ENCODE data around the gene NPM3. TPM values are rescaled to one million over a fixed set of nuclear protein-coding genes. Genes with fewer than 3 reads are reported as not detected.

The NPM3 gene
- total RNA-seq, 6 experiments from 2014 or later = 51.8 to 64.6 (median 54.8) TPM

DNA sequence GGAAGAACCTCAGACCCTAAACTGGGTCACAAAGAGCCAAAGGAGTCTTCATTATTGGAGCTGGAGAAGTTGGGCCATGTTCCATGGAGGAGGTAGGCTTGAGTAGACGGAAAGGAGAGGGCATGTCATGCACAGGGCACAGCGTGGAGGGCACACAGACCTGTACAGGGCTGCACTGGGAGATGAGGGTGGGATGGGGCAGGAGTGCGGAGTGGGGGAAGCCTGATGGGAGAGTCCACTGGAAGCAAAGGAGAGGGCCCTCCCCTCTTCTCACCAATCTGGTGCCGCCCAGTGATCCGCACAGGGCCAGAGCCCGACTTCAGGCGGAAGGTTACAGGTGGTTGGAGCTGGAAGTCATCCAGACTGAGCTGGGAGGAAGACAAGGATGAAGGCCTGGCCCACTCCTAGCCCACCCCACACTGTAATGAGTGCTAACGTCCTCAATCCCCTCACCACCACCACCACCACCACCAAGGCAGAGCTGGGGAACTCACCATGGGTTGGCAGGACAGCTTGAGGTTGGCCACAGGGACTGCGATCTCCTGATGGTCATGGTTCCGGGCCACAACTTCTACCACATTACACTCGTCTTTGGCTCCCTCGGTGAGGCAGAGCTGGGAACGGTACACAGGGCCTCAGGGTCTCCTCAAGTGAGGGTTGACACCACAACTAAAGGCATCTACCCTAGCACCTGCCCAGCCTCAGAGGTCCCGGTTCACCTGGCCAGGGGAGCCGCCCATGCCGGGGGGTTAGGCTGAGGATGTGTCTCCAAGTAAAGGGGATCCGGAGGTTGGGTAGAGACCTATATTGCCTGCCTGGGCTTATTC, 1.0 kb downstream of the NPM3 start:
- TF ChIP-seq, protein P1, sequence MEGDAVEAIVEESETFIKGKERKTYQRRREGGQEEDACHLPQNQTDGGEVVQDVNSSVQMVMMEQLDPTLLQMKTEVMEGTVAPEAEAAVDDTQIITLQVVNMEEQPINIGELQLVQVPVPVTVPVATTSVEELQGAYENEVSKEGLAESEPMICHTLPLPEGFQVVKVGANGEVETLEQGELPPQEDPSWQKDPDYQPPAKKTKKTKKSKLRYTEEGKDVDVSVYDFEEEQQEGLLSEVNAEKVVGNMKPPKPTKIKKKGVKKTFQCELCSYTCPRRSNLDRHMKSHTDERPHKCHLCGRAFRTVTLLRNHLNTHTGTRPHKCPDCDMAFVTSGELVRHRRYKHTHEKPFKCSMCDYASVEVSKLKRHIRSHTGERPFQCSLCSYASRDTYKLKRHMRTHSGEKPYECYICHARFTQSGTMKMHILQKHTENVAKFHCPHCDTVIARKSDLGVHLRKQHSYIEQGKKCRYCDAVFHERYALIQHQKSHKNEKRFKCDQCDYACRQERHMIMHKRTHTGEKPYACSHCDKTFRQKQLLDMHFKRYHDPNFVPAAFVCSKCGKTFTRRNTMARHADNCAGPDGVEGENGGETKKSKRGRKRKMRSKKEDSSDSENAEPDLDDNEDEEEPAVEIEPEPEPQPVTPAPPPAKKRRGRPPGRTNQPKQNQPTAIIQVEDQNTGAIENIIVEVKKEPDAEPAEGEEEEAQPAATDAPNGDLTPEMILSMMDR (IDR thresholded peaks at IDR 0.05) = no peak
- Mint-ChIP-seq H3K9me3 (no peaks in the 10 kb centered on the region; the same call in 1 of the 2 replicates), H3K27ac (peak overlapping the region; percentile 94), H3K36me3 (ENCODE audit: low read depth) (peaks cover 7% of the 10 kb centered on the region), H3K27me3 (ENCODE audit: insufficient read depth) (peaks cover 9% of the 10 kb centered on the region), H3K4me1 (ENCODE audit: low read depth) (peaks cover 51% of the 10 kb centered on the region), H3K4me3 (peak overlapping the region; percentile 98)
- DNase-seq = no peak

DNA sequence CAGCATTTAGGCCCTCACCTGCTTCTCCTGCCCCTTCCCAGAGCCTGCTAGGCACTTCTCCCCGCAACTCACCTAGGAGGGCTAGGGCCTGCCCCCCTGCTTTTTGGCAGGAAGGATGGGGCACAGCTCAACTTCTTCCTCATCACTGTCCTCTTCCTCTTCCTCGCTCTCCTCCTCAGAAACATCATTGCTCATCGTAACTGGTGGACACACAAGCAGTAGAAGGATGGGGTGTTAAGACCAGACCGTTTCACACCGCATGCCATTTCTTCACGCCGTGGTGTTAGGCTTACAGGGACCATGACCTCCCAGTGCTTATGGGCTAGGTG, 1.6 kb downstream of the NPM3 start:
- Mint-ChIP-seq H3K4me1 (ENCODE audit: low read depth) (peaks cover 51% of the 10 kb centered on the region), H3K9me3 (no peaks in the 10 kb centered on the region; the same call in 1 of the 2 replicates), H3K4me3 (peak overlapping the region; percentile 98), H3K27ac (peak overlapping the region; percentile 94), H3K36me3 (ENCODE audit: low read depth) (peaks cover 5% of the 10 kb centered on the region; the same call in 1 of the 2 replicates), H3K27me3 (ENCODE audit: insufficient read depth) (peaks cover 15% of the 10 kb centered on the region)
- TF ChIP-seq, protein P1 (IDR thresholded peaks at IDR 0.05) = no peak
- no peak for DNase-seq

DNA sequence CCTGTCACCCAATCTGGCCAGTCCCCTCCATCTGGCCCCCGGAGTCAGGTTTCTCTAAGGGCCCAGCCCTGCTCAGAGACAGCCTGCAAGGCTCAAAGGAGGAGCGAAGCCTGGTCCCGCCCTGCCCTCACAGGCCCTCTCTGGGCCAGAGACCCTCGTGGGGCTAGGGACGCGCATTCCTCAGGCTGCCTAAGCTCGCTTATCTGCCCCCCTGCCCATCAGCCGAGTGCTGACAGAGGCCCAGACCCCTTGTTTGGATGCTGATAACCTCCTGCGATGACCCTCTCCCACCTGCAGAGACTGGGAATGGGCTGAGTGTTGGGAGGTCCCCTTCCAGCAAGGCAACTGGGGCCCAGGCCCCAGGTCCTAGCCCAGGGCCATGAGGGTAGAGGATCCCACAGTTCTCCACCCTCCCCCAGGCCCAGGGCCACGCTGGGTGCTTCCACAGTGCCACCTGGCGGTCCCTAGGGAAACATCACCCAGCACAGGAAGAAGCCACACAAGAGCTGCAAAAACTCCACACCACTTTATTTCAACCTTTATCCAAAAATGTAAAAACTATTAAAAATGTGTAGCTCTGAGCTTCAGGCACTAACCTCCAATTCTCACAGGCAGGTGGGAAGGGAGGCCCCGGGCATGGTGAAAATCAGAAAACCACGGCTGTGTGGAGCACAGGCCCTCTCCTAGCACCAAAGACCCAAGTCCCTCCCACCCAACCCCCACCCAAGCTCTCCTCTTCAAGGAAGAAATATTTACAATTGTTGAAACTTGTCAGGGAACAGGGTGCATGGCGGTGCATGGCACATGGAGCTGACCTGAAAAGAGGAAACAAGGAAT, 2.2 kb downstream of the NPM3 start:
- Mint-ChIP-seq H3K27me3 (ENCODE audit: insufficient read depth) (peaks cover 16% of the 10 kb centered on the region), H3K4me1 (ENCODE audit: low read depth) (peaks cover 51% of the 10 kb centered on the region), H3K4me3 (peak overlapping the region; percentile 98; the same call in 1 of the 2 replicates), H3K36me3 (ENCODE audit: low read depth) (peaks cover 5% of the 10 kb centered on the region; the same call in 1 of the 2 replicates), H3K27ac (0 out of 2 replicates have a peak overlapping the region, but pooled peaks have one; percentile 38), H3K9me3 (no peaks in the 10 kb centered on the region; the same call in 1 of the 2 replicates)
- TF ChIP-seq, protein P1 (IDR thresholded peaks at IDR 0.05) = peak; percentile 98
- peak; percentile 56 for DNase-seq

DNA sequence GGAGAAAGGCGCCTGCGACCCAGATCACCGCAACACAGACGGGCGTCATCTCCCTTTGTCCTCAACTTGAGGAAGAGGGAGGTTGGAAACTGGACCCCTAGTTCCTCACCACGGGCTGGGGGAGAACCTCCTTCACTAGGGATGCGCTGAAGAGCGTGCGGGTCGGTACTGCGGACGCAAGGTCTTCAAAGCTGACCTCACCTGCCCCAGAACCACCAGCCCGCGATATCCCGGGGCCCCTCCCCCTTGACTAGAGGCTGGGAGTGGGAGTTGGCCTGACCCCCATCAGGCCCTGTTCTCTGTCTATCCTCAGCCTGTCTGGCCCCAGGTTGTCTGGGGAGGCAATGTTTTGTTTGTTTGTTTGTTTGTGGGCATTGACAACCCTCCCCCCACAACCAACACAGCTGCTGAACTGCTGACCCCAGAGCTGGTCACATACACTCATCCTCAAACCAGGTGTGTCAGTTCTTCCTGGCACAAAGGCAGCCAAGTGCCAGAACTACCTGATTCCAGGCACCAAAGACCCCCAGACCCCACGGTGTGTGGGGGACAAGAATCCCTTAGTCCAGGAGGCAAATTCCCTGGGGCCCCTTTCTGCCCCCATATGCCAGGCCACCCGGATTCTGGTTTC, 2.9 kb downstream of the NPM3 start:
- DNase-seq = no peak

More for the DNA sequence above, 2.9 kb downstream of the NPM3 start:
- peaks cover 5% of the 10 kb centered on the region; the same call in 1 of the 2 replicates for H3K36me3 Mint-ChIP-seq (ENCODE audit: low read depth)
- H3K4me1 Mint-ChIP-seq (ENCODE audit: low read depth) = peaks cover 50% of the 10 kb centered on the region
- TF ChIP-seq, protein P1 (IDR thresholded peaks at IDR 0.05) = no peak; the same call in none of the 2 replicates
- H3K9me3 Mint-ChIP-seq = no peaks in the 10 kb centered on the region; the same call in 1 of the 2 replicates
- H3K27me3 Mint-ChIP-seq (ENCODE audit: insufficient read depth) = peaks cover 16% of the 10 kb centered on the region
- peak overlapping the region; percentile 48; the same call in 1 of the 2 replicates for H3K27ac Mint-ChIP-seq
- peak overlapping the region; percentile 60; the same call in 1 of the 2 replicates for H3K4me3 Mint-ChIP-seq

Measured in HFFc6 (cell line).